ENCODE data around the gene RFNG.

RFNG gene

GRCh38 chr17:82013772-82014321 lies 37.8 kb downstream of the RFNG start:
- no peak for DNase-seq (ENCODE audit: low read depth, low spot score)

- no peak for DNase-seq (ENCODE audit: low read depth, low spot score)
Observed at GRCh38 chr17:82013341-82013740, 38.3 kb downstream of the RFNG start.

GRCh38 chr17:82012640-82013295 lies 38.8 kb downstream of the RFNG start:
- no peak for DNase-seq (ENCODE audit: low read depth, low spot score)

GRCh38 chr17:82012261-82012639 lies 39.4 kb downstream of the RFNG start:
- no peak for DNase-seq (ENCODE audit: low read depth, low spot score)

GRCh38 chr17:82011617-82012187 lies 39.9 kb downstream of the RFNG start:
- no peak for DNase-seq (ENCODE audit: low read depth, low spot score)

- DNase-seq (ENCODE audit: low read depth, low spot score), result no peak
Observed at GRCh38 chr17:82010575-82011525, 40.8 kb downstream of the RFNG start.

- DNase-seq (ENCODE audit: low read depth, low spot score), result no peak
Observed at GRCh38 chr17:82009413-82009812, 42.2 kb downstream of the RFNG start.

GRCh38 chr17:82008941-82009405 lies 42.6 kb downstream of the RFNG start:
- DNase-seq (ENCODE audit: low read depth, low spot score), result no peak

- DNase-seq (ENCODE audit: low read depth, low spot score), result no peak
Observed at GRCh38 chr17:82008258-82008940, 43.2 kb downstream of the RFNG start.

GRCh38 chr17:82007495-82008257 lies 43.9 kb downstream of the RFNG start:
- no peak for DNase-seq (ENCODE audit: low read depth, low spot score)

- DNase-seq (ENCODE audit: low read depth, low spot score), result no peak
Observed at GRCh38 chr17:82007228-82007494, 44.5 kb downstream of the RFNG start.

- DNase-seq (ENCODE audit: low read depth, low spot score), result no peak
Observed at GRCh38 chr17:82006468-82007227, 45.0 kb downstream of the RFNG start.

- no peak for DNase-seq (ENCODE audit: low read depth, low spot score)
Observed at GRCh38 chr17:82005701-82006348, 45.8 kb downstream of the RFNG start.

GRCh38 chr17:82004517-82005455 lies 46.8 kb downstream of the RFNG start:
- no peak for DNase-seq (ENCODE audit: low read depth, low spot score)

GRCh38 chr17:82003411-82004381 lies 47.9 kb downstream of the RFNG start:
- DNase-seq (ENCODE audit: low read depth, low spot score), result no peak

GRCh38 chr17:82001571-82002056 lies 50.0 kb downstream of the RFNG start:
- DNase-seq (ENCODE audit: low read depth, low spot score), result no peak

- no peak for DNase-seq (ENCODE audit: low read depth, low spot score)
Observed at GRCh38 chr17:82000803-82001570, 50.6 kb downstream of the RFNG start.

Data from iPS DF 19.7 (cell line).